HG03108 (cell line): Measurements from ENCODE around the gene CENPB.
"Not testable (repeated sequence)": the region's sequence is repeated elsewhere in the genome, so short reads cannot be mapped to it uniquely, and the experiment has no call there.

Experiments
- ATAC-seq: cut with Tn5 transposase; IDR thresholded peaks from one replicate; pipeline ENCODE4 v1.9.1; 2021; ENCODE audit warnings: moderate library complexity; ENCODE audit not compliant: unreplicated experiment

The CENPB gene

GRCh38 chr20:3811467-3812258 lies 25.1 kb upstream of the CENPB start:
- ATAC-seq, result no peak

- no peak for ATAC-seq
Observed at GRCh38 chr20:3808544-3808943, 22.0 kb upstream of the CENPB start.

- no peak for ATAC-seq
Observed at GRCh38 chr20:3804781-3805180, 18.2 kb upstream of the CENPB start.

GRCh38 chr20:3804254-3804751 lies 17.8 kb upstream of the CENPB start:
- no peak for ATAC-seq

- no peak for ATAC-seq
Observed at GRCh38 chr20:3803854-3804253, 17.3 kb upstream of the CENPB start.

- ATAC-seq, result no peak
Observed at GRCh38 chr20:3803289-3803688, 16.7 kb upstream of the CENPB start.

GRCh38 chr20:3802524-3803239 lies 16.1 kb upstream of the CENPB start:
- ATAC-seq, result no peak

- ATAC-seq, result no peak
Observed at GRCh38 chr20:3801846-3802245, 15.3 kb upstream of the CENPB start.

GRCh38 chr20:3801299-3801698 lies 14.8 kb upstream of the CENPB start:
- ATAC-seq, result no peak

- no peak for ATAC-seq
Observed at GRCh38 chr20:3800878-3801260, 14.3 kb upstream of the CENPB start.

- no peak for ATAC-seq
Observed at GRCh38 chr20:3800256-3800877, 13.8 kb upstream of the CENPB start.

- ATAC-seq, result no peak
Observed at GRCh38 chr20:3798908-3799248, 12.3 kb upstream of the CENPB start.

- ATAC-seq, result no peak
Observed at GRCh38 chr20:3798373-3798768, 11.8 kb upstream of the CENPB start.

GRCh38 chr20:3797592-3798372 lies 11.2 kb upstream of the CENPB start:
- no peak for ATAC-seq

- ATAC-seq, result no peak
Observed at GRCh38 chr20:3797226-3797545, 10.6 kb upstream of the CENPB start.

- peak; percentile 2 for ATAC-seq
Observed at GRCh38 chr20:3796477-3797225, 10.1 kb upstream of the CENPB start.

- peak; percentile 53 for ATAC-seq
Observed at GRCh38 chr20:3795511-3796468, 9.2 kb upstream of the CENPB start, which contains the start of gene CDC25B. CDC25B (plus strand) TSS chr20:3796310; CDS start chr20:3796532, 222 bp downstream.

- no peak for ATAC-seq
Observed at GRCh38 chr20:3794701-3795420, 8.3 kb upstream of the CENPB start.

- not testable (repeated sequence) for ATAC-seq
Observed at GRCh38 chr20:3794168-3794567, 7.6 kb upstream of the CENPB start.
